Left renal cortex interstitium (tissue), 4 donors: Measurements from ENCODE around the gene FGF13. TPM values are rescaled to one million over a fixed set of nuclear protein-coding genes. Genes with fewer than 3 reads are reported as not detected.

ENCODE experiments used
- DNase-seq, 4 donors: peaks; one replicate each; pipeline ENCODE4 v3.0.0-alpha.2; 2013; ENCODE audit warnings: low read depth in 4 of 4, low spot score in 2 of 4, missing footprints in 1 of 4
- polyA plus RNA-seq, 4 donors: library from polyadenylated mRNA; unstranded; fragments of 120-200 nt; gene quantifications; one replicate each; pipeline ENCODE4 v1.2.1, GENCODE V29; 2013; ENCODE audit not compliant: insufficient read length in 4 of 4

FGF13 gene
- polyA plus RNA-seq: 10 to 100 TPM; 22.6 to 28.6 (median 25.5) TPM

DNA sequence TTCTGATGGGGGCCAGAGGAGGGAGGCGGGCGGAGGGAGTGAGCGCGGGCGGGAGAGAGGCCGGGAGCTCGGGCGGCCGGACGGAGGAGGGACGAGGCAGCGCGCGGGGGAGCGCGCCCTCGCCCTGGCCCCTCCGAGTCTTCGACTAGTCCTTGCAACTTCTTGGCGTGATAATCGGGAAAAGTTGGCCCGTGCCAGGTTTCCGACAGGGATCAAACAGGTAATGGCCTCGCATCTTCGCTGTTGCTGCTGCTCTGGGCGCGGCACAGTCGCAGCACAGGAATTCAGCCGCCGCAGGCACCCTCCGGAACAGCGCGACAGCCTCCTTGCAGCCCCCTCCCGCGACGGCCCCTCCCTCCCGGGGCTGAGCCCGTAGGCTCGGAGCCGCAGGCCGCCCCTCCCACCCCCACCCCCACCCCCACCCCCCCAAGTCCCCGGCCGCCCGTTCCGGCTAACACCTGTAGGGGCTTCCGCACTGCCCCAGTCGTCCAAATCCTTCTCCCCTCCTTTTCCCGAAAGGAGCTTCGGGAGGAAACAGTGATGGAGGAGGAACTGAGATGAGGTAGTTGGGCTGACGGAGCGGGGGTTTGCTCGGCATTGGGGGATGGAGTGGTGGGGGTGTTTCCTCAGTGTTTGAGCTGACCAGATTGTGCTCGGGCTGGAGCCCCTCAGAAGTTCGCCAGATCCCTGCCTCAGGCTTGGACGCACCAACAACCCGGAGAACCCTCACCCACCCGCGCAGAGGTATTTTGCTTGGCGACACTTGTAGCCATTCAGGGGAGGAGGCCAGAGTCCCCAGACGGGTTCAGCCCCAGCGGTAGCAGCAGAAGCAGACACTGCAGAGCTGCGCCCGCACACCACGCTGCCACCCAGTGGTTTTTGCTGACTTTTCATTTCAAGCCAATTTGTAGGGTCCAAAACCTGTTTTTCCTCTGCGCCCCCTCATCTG lies at the start of gene FGF13:
Gene FGF13 (minus strand): TSS at position 319 of the 949 bp plus-strand sequence. CDS start 714 bp downstream, outside the sequence.
- DNase-seq: peak in 1 of 4 donors; percentile 29

DNA sequence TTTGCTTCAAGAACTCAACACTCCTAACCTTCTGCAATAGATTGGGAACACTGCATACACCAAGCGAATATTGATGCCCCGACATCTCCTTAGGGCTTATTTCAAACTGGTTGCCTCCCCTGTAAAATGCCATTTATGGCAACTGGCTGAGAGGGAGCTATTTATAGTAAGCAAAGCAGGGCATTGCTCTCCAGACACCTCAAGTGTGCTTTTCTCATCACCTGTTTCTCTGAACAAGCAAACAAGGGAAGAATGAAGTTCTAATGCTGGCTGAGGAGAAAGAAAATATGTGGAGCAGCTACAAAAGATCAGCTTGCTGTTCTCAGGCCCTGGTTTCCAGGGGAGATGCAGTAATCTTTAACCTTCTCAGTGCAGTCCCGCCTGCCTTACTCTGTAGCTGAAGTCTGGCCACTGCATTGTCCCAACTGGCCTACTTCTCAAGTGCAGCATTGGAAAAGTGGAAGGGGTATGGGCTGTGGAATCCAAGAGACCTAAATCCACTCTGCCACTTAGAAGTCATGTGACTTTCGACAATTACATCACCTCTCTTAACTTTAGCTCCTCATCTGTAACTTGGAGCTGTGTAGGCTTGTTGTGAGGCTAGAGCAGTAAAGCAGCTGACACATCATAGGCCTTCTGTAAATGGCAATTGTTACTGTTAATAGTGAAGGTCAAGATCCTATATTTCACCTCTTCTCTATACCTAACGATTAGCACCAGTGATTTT lies 47.9 kb upstream of the FGF13 start:
- DNase-seq: no peak

DNA sequence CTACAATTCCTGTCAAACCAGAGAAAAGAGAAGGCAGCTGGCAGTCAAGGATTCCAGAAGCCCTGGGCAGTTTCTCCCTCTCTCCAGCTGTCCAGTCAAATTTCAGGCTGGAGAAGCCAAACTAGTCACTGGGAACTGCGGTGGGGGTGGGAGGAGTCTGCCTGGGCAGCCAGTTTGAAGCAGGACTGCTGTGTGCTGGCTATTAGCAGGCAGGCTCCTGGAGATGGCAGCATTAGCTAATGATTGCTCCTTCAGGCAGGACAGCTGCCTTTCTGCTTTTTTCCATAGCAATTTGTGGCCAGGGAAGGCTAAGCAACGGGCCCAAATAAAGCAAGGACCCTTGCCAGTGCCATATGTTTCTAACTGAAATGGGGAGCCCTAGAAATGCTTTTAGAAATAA lies 44.7 kb upstream of the FGF13 start:
- DNase-seq: peak in 2 of 4 donors; percentile 19 to 29

DNA sequence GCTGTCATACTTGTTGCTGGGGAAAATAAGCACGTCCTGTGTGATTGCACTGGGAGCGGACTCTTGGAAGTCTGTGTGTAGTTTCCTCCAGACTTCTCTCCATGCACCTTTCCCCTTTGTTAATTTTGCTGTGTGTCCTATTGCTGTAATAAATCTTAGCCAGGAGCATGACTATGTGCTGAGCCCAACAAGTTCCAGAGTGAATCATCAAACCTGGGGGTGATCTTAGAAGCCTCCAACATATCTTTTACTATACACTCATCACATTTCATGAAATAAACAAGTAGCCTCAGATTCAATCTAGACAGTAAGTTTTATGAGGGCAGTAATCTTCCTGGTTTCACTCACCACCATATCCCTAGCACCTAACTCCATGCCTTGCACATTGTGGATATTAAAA lies 43.3 kb upstream of the FGF13 start:
- DNase-seq: no peak

DNA sequence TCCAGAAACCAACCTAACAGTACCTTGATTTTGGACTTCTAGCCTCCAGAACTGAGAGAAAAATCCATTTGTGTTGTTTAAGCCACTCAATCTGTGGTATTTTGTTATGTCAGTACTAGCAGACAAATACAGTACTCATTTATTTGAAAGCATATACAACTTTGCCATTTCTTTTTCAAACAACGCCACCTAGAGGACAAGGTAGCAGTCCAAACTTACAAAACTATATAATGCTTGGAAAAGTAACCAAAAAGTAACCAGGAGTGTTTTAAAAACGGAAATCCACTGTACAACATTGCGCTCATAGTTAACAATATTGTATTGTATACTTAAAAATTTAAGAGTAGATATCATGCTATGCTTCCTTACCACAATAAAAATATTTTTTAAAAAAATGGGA lies 37.0 kb upstream of the FGF13 start:
- no peak for DNase-seq

DNA sequence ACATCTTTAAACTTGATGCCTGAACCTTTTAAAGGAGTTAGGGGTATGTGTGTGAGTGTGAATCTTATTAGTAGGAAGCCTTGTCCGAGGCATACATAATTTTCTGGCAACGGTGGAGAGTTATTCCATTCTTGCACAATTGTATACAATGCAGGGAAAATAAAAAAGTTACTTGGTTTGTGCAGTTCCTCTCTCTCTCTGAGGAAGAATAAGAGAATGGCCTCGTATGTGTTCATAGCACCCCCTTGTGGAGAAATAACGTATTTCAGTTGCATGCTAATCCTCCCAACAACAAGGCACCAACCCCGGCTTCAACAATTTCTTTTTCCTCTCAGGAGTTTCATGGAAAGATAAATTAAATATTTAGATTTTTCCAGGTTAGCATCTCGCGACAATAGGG lies 33.7 kb upstream of the FGF13 start:
- peak in 2 of 4 donors; percentile 16 to 27 for DNase-seq

DNA sequence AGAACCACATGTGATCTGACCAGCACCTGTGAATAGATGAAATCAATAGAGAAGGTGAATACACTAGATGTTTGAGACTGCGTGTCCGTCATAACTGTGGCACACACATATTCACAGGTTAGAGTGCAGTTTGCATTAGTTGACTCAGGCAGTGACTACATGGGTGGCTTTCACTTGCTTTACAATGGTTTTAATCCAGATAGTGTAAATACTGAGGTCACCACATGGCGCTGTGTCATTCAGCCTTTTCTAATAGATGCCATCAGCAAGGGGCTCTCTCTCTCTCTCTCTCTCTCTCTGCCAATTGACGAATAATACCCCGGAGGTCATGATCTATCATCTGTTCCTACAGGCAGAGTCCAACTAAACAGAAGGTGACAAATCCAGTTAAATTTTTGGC lies 30.7 kb upstream of the FGF13 start:
- no peak for DNase-seq

DNA sequence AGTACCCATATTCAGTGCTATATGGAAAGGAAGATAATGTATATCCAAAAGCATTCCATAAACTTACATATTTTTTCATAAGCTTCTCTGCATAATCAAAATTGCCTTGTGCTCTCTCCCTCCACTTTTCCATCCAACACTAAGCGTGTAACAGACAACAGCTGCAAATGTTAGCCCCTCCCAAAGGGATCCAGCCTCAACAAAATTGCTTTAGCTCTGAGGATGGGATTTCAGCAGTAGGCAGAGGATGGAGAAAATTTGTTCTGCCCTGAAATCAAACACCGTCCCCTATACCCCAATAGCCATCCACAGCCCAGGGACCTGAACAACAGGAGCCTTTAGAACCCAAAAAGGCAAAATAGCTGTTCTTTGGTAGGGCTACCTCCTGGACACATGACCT lies 28.8 kb upstream of the FGF13 start:
- no peak for DNase-seq

DNA sequence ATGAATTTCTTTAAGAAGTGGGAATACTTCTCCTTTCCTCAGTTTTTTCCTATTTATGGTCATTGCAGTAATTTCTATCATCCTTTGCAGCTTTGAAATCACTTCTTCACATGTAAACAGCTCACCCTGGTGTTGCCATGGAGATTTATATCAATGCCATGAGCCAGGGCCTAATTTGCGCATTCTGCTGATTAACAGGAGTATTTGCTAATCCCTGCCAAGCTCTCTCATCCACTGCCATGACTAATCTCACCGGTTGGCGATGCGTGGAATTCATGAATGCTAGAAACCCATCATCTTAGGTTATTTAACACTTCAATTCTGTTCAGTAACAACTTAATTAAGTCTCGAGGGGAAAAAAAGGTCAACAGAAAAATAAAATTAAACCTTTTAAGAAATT lies 11.8 kb upstream of the FGF13 start:
- no peak for DNase-seq

DNA sequence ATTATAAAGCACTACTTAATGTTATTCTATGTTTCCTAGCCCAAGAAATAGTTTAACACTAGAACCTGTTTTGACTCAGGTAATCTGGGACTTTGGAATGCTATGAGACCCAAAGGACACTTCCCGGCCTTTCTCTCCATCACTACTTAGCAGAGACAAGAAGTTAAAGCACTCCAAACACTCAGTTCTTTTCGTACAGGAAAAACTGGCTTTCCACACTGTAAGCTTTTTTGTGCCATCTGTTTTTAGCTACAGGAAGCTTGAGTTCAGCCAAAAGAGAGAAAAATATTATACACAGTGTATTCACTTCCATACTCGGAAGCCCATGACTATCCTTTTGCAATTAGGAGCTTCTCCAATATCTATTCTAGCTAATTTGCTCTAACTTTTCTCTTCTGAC lies 7.9 kb upstream of the FGF13 start:
- DNase-seq: no peak

DNA sequence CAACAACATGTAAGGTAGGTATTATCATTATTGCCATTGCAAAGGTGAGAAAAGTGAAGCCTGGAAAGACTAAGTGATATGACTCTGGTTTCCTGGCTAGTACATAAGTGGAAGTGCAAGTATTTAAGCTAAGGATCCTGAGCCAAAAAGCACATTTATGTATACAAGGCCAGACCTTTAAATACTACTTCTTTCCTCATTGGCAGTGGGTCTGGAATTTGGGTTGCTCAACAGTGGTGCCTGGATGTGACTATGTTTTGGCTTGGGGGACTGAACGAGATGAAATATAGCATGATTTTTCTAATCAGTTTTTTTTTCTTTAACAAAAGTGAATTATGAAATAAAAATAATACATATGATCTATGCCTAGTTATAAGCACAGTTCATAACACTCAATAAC lies 7.4 kb upstream of the FGF13 start:
- DNase-seq: no peak

DNA sequence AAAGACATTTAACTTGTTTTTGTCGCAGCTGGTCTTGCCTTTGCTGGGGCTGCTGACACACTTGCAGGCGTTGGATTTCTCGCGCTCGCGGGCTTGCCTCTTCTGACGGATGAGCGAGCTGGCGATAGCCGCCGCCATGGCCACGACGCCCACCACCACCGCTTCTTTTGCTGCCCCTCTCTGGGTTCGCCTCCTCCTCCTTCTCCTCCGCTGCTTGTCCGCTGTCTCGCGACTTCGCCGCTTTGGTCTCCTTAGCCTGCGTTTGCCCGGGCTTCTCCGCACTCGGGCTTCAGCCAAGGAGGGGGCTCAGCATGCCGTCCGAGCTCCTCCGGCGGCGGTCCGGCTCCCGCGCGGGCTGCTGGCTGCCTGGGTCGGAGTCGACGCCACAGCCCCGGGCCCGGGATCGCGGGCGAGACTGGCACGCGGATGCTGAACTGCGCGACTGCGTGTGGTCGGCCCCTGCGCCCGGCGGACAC lies 613 bp downstream of the FGF13 start:
- no peak for DNase-seq

DNA sequence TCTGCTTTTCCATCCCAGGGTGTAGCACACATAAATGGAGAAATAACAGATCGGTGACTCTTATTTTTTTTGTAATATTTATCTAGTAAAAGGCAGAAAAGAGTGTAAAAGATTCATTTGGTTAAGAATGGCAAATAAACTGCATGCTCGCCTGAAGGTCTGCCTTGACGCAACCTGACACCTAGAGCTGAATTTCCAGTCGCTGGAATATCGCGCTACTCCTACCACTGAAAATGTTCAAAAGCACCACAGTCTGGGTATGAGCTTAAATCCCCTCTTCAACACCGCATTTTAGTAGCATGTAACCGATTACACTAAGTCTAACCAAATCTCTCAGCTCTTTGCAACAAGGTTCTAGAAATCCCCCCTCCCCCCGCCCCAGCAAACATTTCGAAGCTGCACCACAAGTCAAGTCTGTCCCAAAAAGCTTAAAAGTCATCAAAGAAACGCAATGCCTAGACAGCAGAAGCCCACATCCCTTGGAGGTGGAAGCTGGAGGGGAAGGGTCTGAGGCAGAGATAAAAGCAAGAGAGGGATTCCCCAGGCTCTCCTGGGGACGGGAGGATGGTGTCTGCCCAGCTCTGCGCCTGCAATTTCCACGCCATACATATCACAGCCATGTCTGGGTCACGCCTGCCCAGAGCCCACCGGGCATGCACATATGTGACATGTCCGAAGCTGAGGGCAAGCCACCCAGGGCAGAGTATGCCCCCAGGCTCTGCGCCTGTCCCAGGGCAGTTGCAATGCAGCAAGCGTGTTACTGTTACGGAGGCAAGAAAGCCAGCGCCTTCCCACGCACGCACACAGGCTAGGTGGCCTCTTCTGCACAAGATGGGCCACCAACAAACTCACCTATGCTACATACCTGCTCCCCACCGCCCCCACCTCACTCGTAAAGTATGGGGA lies 1.4 kb downstream of the FGF13 start:
- peak in 1 of 4 donors; percentile 6 for DNase-seq

DNA sequence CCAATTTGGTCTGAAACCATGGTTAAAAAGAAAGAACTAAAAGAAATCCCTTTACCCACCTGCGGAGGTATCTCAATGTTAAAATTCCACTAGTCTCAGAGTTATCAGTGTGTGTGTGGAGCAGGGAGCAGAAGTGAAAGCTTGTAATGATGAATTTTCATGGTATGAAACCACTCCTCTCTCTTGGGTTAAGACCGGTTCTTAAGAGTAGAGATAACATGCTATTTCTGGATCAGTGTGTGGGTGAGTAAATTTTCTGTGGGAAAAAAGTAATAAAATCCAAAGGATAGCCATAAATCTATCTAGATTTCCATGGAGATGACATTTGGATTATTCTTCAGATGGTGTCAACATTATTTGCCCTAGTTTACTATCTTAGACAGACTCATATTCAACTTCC lies 3.2 kb downstream of the FGF13 start:
- DNase-seq: no peak

DNA sequence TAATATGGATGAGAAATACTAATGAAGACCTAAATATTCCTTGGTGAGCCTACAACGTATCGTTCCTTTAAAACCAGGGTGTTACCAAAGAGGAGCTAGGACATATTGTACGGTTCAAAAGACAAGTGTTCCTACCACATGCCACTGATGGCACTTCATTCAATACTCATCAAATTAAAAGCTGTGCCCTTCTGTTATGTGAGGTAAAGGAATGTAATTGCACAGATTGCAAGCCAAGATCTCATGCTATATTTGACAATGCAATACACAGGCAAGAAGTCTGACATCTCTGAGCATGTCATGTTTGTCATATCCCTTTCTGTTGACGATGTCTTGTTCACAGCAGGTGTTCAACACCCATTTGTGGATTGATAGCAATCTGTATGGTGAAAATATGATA lies 6.9 kb downstream of the FGF13 start:
- DNase-seq: no peak

DNA sequence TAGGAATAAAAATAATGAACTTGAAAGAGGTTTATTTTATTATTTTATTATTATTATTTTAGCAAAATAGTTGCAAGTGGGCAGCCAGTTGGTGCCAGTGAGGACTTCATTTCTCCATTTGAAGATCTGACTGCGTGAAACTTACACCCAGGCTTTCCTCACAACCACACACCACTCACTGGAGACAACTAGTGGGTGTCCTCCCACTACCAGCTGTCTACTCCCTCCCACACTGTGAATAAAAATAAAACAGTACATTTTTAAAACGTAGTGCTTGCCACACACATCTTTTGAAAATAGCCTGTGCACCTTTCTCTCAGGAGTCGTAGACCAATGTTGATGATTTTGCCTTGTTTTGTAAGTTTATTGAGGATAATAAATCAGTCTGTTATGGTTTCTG lies 7.4 kb downstream of the FGF13 start:
- no peak for DNase-seq

DNA sequence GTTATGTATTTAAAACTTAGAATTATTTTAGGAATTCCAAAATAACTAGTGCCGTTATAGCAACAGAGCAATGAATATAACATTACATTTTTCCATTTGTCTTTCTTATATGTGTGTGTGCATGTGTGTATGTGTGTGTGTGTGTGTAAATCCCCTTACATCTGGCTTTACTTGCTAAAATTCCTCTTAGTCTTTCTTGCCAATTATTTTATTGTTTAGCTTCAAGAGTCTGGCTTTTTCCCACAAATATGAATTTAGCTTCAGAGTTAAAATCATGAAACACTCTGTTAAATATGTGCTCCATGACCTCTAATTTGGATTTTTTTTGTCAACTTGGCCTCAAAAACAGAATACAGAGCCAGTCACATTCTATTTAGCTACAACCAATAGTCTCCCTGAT lies 18.9 kb downstream of the FGF13 start:
- no peak for DNase-seq

DNA sequence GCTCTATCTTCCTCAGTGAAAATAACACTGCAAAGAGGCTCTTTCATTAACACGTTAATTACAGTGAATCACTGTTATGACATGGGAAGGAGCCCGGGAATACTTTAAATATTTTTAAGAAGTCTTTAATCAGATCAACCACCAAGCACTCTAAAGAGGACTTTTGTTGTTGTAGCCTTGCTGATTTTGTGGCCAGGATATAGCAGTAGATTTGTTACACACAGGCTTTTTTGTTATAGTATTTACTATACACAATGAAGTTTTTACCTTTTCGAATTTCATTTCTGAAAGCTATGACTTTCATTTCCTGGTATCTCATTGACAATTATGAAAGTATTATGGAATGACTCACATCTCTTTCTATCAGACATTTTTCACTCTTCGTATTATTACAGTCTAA lies 20.3 kb downstream of the FGF13 start:
- DNase-seq: no peak

DNA sequence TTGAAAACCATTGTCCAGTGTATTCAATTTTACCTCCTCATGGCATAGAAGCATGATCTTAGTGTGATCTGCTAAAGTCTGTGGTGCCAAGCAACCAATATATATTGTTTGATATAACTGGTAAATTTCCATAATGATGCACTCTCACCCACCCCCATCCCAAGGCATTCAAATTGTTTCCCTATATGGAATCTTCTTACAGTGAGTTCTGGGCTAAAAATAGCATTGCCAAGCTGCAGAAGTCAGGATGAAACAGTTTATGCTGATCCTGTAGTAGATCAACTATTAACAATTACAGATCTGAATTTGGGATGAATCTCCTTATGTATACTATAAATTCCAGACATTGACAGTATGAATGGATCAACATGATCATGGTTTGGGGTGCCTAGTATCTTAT lies 20.9 kb downstream of the FGF13 start:
- no peak for DNase-seq

DNA sequence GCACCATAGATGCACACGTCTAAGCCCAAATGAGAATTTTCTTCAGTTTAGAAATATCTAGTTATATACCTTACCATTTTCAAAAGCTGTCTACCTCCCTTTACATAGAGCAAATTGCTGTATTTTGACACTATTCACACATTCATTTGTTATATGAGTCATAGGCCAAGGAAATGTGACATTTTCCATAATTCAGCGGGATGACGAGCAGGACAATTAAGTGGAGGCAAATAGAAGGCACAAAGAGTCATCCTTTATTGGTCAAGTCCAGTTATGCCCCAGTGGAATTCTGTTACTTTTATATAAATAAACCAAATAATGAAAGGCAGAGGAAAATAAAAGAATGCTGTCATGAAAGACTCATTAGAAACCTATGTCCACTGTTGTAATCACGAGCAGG lies 27.9 kb downstream of the FGF13 start:
- no peak for DNase-seq

DNA sequence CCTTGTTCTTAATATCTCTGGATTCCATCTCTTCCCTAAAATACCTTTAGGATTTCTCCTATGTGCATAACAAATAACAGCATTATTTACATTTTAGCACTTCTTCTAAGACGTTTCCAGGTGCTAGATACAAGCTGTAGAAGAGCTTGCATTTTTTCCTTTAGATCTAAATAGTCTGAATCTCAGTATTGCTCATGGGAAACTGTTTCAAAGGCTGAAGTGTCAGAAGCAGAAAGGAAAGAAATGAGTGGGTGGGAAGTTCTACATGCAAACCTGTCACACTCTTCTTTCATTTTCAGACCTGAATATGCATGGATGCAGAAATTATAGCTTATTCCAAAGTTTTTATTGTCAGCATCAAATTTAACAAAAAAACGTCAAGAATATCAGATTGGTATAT lies 41.8 kb downstream of the FGF13 start:
- DNase-seq: no peak
